Activated CD4-positive, alpha-beta T cell treated with anti-CD3 and anti-CD28 coated beads, Interleukin-2, amount 50 U/mL, for 48 hours (primary cell): ENCODE results near the gene PLEKHH2.
"Not testable (repeated sequence)": the region's sequence is repeated elsewhere in the genome, so short reads cannot be mapped to it uniquely, and the experiment has no call there.

Source experiments
- DNase-seq, 2 experiments: peaks; one replicate each; pipeline ENCODE4 v3.0.0-alpha.2; 2020

The PLEKHH2 gene

GRCh38 chr2:43642363-43642762 is 5.3 kb downstream of the PLEKHH2 start:
- no peak for DNase-seq

DNA sequence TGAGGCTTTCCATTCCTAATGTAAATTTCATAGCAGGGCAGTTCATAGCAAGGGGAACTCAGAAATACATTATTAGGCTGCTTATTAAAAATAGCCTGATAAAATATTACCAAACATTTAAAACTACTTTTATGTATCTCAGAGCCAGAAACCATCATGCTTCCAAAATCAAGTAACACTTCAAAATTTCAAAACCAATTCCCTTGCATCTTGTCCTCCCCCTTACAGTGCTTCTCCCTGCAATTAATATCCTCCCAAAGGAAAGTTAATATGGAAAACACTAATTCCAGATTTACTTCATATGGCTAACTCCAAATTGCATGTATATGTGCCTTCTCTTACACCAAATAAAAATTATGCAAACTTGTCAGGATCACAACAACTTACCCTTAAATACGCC is 6.6 kb downstream of the PLEKHH2 start:
- DNase-seq: no peak

- DNase-seq: no peak
Observed at GRCh38 chr2:43648994-43649701, 12.1 kb downstream of the PLEKHH2 start.

DNA sequence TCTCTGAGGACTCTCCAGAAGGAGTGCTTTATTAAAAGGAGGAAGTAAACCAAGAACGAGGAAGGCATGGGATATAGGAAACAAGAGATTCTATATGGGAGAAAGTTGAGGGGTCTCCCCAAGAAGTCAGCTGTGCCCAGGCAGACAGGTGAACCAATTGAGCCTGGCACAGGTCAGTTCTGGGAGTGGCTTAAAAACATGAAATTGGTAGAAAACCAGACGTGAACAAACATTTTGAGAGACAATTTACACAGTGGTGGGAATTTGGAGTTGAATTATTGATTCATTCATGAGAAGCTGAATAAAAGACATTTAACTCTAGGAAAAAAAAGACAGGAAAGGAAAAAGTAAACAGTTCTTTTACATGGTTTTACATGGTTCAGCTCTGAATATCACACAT is 16.4 kb downstream of the PLEKHH2 start:
- DNase-seq: no peak

DNA sequence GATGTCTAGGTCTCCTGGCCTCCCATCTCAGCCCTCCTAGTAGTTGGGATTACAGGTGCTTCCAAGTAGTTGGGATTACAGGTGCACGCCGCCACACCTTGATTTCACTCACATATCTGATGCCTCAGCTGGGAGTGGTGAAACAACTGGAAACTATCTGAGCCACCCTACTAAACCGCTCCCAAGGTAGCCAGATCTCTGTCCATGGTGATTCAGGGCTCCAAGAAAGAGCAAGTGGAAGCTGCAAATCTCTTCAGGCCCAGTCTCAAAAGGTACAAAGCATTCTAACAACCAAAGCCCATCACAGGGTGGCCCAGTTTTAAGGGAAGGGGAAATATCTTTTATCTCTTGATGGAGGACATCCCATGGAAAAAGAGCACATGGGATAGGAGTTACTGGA is 20.2 kb downstream of the PLEKHH2 start:
- no peak for DNase-seq

GRCh38 chr2:43675646-43676321 is 38.7 kb downstream of the PLEKHH2 start:
- no peak for DNase-seq

- DNase-seq: peak; percentile 10 to 32
Observed at GRCh38 chr2:43676322-43677050, 39.4 kb downstream of the PLEKHH2 start, which contains the start of gene C1GALT1C1L. Gene C1GALT1C1L (minus strand): TSS chr2:43676429. CDS start chr2:43676322, 107 bp downstream.

DNA sequence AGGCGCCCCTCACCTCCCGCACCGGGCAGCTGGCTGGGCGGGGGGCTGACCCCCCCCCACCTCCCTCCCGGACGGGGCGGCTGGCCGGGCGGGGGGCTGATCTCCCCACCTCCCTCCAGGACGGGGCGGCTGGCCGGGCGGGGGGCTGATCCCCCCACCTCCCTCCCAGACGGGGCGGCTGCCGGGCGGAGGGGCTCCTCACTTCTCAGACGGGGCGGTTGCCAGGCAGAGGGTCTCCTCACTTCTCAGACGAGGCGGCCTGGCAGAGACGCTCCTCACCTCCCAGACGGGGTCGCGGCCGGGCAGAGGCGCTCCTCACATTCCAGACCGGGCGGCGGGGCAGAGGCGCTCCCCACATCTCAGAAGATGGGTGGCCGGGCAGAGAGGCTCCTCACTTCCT is 40.7 kb downstream of the PLEKHH2 start:
- DNase-seq: not testable (repeated sequence)

DNA sequence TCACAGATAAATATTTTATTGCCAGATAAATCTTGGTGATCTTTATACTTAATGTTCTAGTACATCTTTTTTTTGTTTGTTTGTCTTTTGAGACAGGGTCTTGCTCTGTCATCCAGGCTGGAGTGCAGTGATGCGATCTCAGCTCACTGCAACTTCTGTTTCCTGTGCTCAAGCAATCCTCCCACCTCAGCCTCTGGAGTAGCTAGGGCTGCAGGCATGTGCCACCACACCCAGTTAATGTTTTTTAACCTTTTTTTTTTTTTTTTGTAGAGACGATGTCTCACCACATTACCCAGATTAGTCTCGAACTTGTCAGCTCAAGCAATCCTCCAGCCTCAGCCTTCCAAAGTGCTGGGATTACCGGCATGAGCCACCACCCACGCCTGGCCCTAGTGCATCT is 48.3 kb downstream of the PLEKHH2 start:
- no peak for DNase-seq

GRCh38 chr2:43689999-43690398 is 52.9 kb downstream of the PLEKHH2 start:
- DNase-seq: no peak

GRCh38 chr2:43692428-43692994 is 55.5 kb downstream of the PLEKHH2 start:
- no peak for DNase-seq

GRCh38 chr2:43698140-43698539 is 61.1 kb downstream of the PLEKHH2 start:
- not testable (repeated sequence) for DNase-seq

GRCh38 chr2:43699761-43700160 is 62.7 kb downstream of the PLEKHH2 start:
- no peak for DNase-seq

DNA sequence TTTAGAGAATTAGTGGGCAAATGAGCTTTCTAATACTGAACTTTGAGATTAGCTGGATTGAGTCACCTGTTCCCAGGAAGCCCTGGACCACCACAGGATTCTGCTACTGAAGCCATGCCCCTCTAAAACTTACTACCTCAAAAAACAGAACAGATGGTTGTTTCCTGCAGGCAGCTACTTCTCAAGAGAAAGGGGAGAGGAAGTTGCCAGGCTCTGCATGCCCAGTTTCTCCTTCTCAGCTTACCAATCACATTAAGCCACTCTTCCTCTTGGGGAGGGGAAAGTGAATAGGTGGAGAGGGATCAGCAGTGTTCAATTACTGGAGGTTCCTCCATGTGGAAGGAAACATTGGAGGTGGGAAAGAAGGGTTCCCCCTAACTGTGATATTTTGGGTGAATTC is 64.1 kb downstream of the PLEKHH2 start:
- no peak for DNase-seq

DNA sequence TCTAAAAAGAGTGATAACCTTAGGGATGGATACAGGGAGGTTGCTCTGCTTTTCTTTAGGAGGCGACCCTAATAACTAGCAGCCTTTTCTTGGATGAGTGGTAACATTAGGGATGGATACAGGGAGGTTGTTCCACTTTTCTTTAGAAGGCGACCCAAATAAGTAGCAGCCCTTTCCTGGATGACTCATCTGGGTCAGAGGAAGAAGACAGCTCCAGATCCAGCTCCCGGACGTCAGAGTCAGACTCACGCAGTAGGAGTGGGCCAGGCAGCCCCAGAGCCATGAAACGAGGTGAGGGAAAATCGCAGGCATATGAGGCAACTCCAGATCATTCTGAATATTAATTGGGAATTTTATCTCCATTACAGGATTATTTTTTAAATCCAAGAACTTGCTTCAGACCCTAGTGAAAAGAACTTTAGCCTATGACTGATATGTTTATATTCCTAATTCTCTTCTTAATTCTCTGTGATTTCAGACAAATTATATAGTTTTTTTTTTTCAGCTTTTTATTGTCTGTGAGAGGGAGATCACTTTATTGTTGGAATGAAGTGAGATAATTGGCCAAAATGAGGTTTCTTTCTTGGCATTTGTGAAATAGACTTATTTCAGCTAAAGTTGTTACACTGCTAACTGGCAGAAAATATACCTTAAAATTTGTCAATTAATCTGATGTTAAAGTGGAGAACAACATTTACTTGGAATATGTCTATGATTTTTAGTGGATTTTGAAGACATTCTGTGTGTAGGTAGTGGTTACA is 70.4 kb downstream of the PLEKHH2 start:
- no peak for DNase-seq

DNA sequence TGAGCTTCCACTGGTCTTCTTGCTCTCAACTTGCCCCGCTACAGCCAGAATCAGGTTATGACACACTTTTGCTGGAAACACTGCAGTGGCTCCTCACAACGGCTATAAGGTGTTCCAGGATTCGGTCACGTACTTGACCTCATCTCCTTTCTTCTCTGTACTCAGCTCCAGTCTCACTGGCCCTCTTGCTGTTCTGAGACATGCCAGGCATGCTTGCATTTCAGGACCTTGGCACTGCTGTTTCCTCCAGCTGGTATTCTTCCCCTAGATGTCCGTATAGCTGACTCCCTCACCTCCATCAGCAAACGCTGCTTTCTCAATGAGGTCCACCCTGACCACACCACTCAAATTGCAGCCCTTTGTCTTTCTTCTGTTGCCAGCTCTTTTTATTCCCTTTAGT is 71.1 kb downstream of the PLEKHH2 start:
- no peak for DNase-seq

GRCh38 chr2:43708891-43709290 is 71.8 kb downstream of the PLEKHH2 start:
- no peak for DNase-seq

DNA sequence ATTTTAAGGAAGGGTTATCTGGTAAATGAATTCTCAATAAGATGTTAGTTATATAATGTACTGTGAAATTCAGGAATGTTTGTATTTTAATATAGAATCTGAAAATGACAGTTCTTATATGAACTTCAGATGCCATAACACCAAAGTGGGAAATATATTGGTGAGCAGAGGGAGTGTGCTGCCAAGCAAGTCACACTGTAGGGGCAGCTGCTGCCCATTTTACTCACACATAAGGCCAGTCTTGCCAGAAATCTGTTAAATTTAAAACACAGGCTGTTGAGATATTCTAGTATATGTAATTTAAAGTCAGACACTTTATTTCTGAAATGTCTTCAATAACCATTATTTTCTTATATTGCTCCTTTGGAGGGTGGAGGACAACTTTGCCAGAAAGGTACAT is 73.8 kb downstream of the PLEKHH2 start:
- DNase-seq: no peak

GRCh38 chr2:43714164-43714563 is 77.1 kb downstream of the PLEKHH2 start:
- DNase-seq: no peak

GRCh38 chr2:43715300-43716098 is 78.4 kb downstream of the PLEKHH2 start:
- DNase-seq: no peak

DNA sequence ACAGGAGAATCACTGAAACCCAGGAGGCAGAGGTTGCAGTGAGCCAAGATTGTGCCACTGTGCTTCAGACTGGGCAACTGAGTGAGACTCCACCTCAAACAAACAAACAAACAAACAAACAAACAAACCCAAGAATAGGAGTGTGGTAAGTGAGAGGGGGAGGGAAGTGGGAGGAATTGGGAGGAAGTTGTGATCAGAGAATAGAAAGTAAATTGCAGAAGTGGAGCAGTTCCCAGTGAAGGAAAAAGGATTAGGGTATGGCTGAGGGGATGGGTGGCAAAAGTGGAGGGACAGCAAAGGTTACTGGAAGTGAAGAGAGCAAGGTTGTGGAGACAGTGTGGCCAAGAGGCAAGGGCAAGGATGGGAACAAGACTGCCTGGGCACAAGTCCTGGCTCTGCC is 80.3 kb downstream of the PLEKHH2 start:
- DNase-seq: no peak
